B cell (primary cell): Measurements from ENCODE around the gene PHLDB3. TPM values are rescaled to one million over a fixed set of nuclear protein-coding genes. Genes with fewer than 3 reads are reported as not detected.

Experiments
- ATAC-seq: fragments of 200-7000 bp; cut with Tn5 transposase; one replicate; pipeline ENCODE4 v1.10.0; 2021; ENCODE audit warnings: low read depth, mild to moderate bottlenecking, moderate number of reproducible peaks, moderate library complexity
- CTCF ChIA-PET: fragments of 350-600 bp; sonication (Branson Sonifier 250); formaldehyde crosslinking; loops from one replicate; lab custom pipeline; 2021; ENCODE audit warnings: antibody characterized with exemption, inconsistent platforms; lab: Charles Lee
- POLR2A ChIA-PET: fragments of 350-600 bp; sonication (Branson Sonifier 250); formaldehyde crosslinking; loops from one replicate; lab custom pipeline; 2021; ENCODE audit warnings: antibody characterized with exemption; lab: Charles Lee
- DNase-seq: peaks from one replicate; pipeline ENCODE4 v3.0.0; 2013
- H2AFZ ChIP-seq: 2 replicates; pipeline ENCODE4 v1.6.1; 2012; ENCODE audit warnings: mild to moderate bottlenecking, low read depth, low read length; ENCODE audit not compliant: insufficient read depth, poor library complexity, severe bottlenecking
- H3K27ac ChIP-seq, 2 donors: 1 replicate in 1 of 2; 2 replicates in 1 of 2; pipeline ENCODE4 v1.5.1; 2012 to 2013; ENCODE audit warnings: low read length in 2 of 2, mild to moderate bottlenecking in 2 of 2, moderate library complexity in 1 of 2
- H3K27me3 ChIP-seq, 4 experiments: fragments of 200-600 bp in 1 of 4; sonication (generic) in 1 of 4; replicated peaks in 1 of 4; 1 replicate in 2 of 4; 2 replicates in 2 of 4; pipeline versions ENCODE4 v1.6.1 to v1.7.0; 2013 to 2016; ENCODE audit warnings: low read length in 3 of 4, mild to moderate bottlenecking in 2 of 4, mixed read lengths in 1 of 4, moderate library complexity in 1 of 4; ENCODE audit not compliant: insufficient read depth in 4 of 4, control insufficient read depth in 3 of 4; ENCODE audit errors: control extremely low read depth in 1 of 4
- H3K36me3 ChIP-seq, 2 experiments: replicated peaks in 1 of 2; 1 replicate in 1 of 2; 2 replicates in 1 of 2; pipeline versions ENCODE4 v1.6.1 to v1.7.1; 2013; ENCODE audit warnings: low read length in 1 of 2; ENCODE audit not compliant: insufficient read depth in 2 of 2, control insufficient read depth in 1 of 2; ENCODE audit errors: control extremely low read depth in 1 of 2, extremely low read depth in 1 of 2
- H3K4me1 ChIP-seq, 2 donors: fragments of 200-600 bp in 1 of 2; sonication (generic) in 1 of 2; 1 replicate in 1 of 2; 2 replicates in 1 of 2; pipeline versions ENCODE4 v1.5.1 to v1.6.1; 2013 to 2017; ENCODE audit warnings: low read length in 2 of 2; ENCODE audit not compliant: control insufficient read depth in 2 of 2, insufficient read depth in 2 of 2
- H3K4me2 ChIP-seq: replicated peaks from 2 replicates; pipeline ENCODE3; 2012; ENCODE audit warnings: mild to moderate bottlenecking, low read depth, low read length; ENCODE audit not compliant: poor library complexity, severe bottlenecking
- H3K4me3 ChIP-seq, 5 experiments: fragments of 200-600 bp in 1 of 5; sonication (generic) in 1 of 5; 1 replicate in 3 of 5; 2 replicates in 2 of 5; pipeline versions ENCODE4 v1.5.1 to v1.7.0; 2011 to 2016; ENCODE audit warnings: low read length in 4 of 5, mild to moderate bottlenecking in 4 of 5, low read depth in 2 of 5, control low read depth in 1 of 5, moderate library complexity in 1 of 5; ENCODE audit not compliant: insufficient read depth in 1 of 5; ENCODE audit errors: control extremely low read depth in 1 of 5, extremely low read depth in 1 of 5
- H3K79me2 ChIP-seq: fragments of 200-600 bp; sonication (generic); one replicate; pipeline ENCODE4 v1.6.0; 2016; ENCODE audit warnings: low read length; ENCODE audit not compliant: control insufficient read depth, insufficient read depth
- H3K9ac ChIP-seq: fragments of 200-600 bp; sonication (generic); 2 replicates; pipeline ENCODE4 v1.6.1; 2017; ENCODE audit warnings: mild to moderate bottlenecking, low read length, moderate library complexity
- H3K9me3 ChIP-seq, 3 donors: one replicate each; pipeline versions ENCODE4 v1.6.1 to v1.7.1; 2013; ENCODE audit warnings: low read length in 2 of 3; ENCODE audit not compliant: control insufficient read depth in 2 of 3, insufficient read depth in 1 of 3; ENCODE audit errors: control extremely low read depth in 1 of 3
- H4K20me1 ChIP-seq: 2 replicates; pipeline ENCODE4 v1.6.0; 2012; ENCODE audit warnings: mild to moderate bottlenecking, low read length; ENCODE audit not compliant: insufficient read depth, control insufficient read depth, poor library complexity, severe bottlenecking
- H3K27ac Mint-ChIP-seq: one replicate; pipeline ENCODE4 v1.8.0; 2021; ENCODE audit warnings: mixed read lengths
- H3K27me3 Mint-ChIP-seq: one replicate; pipeline ENCODE4 v1.8.0; 2021; ENCODE audit warnings: mixed read lengths
- H3K4me1 Mint-ChIP-seq: one replicate; pipeline ENCODE4 v1.8.0; 2021; ENCODE audit warnings: mixed read lengths
- H3K4me3 Mint-ChIP-seq: one replicate; pipeline ENCODE4 v1.8.0; 2021; ENCODE audit warnings: mixed read lengths
- H3K9me3 Mint-ChIP-seq: one replicate; pipeline ENCODE4 v1.8.0; 2022; ENCODE audit warnings: mixed read lengths; ENCODE audit not compliant: insufficient read depth
- CTCF ChIP-seq: fragments of 200-600 bp; IDR thresholded peaks from one replicate; pipeline ENCODE4 v1.8.0; 2022; ENCODE audit warnings: antibody characterized with exemption, mild to moderate bottlenecking
- EZH2 ChIP-seq: IDR thresholded peaks from 2 replicates; pipeline ENCODE4 v1.6.1; 2012; ENCODE audit warnings: borderline replicate concordance, low read depth, mild to moderate bottlenecking, moderate library complexity, low read length; ENCODE audit not compliant: insufficient read depth, poor library complexity, severe bottlenecking
- WGBS: methylation state at CpG from one replicate; pipeline ENCODE4 v1.1.5; 2013; ENCODE audit warnings: missing lambda C conversion rate; ENCODE audit not compliant: insufficient coverage; 5-methylcytosine and 5-hydroxymethylcytosine counted together
- intact Hi-C: fragments of 100-400 bp; cut with micrococcal nuclease; formaldehyde crosslinking; loops from one replicate; pipeline ENCODE4 v1.10.0; 2022
- polyA plus RNA-seq: library from polyadenylated mRNA; depleted of rRNA; stranded (reverse); fragments of >200 nt; gene quantifications from 2 replicates; pipeline ENCODE4 v1.2.3, GENCODE V29; 2012
- total RNA-seq, 2 donors: library from RNA; stranded (reverse); fragments of 120-200 nt in 1 of 2; gene quantifications; 1 replicate in 1 of 2; 2 replicates in 1 of 2; pipeline versions ENCODE4 v1.2.3 to v1.2.4, GENCODE V29; 2013 to 2022

Gene PHLDB3
- total and polyA plus RNA-seq, 2 donors (not counting 1 experiment from before 2014, with no cell fraction given), result 10.2 to 30.7 TPM

- intact Hi-C loops, result no loop called here
- Histone ChIP-seq H3K4me1 (peaks cover 0 to 7% of the 10 kb centered on the region in 2 donors), H4K20me1 (no peaks in the 10 kb centered on the region), H3K27me3 (no peaks in the 10 kb centered on the region), H3K79me2 (no peaks in the 10 kb centered on the region), H2AFZ (no peak overlapping the region), H3K36me3 (no peaks in the 10 kb centered on the region), H3K27ac (no peak overlapping the region), H3K9ac (no peak overlapping the region), H3K9me3 (peaks cover 0 to 2% (median 0%) of the 10 kb centered on the region in 3 donors), H3K4me2 (no peak overlapping the region), H3K4me3 (no peak overlapping the region)
- ChIA-PET POLR2A (no interaction called here), CTCF (interaction anchor here (18.4 kb wide), 1 partner anchor 72 kb away, joined by 644 read pairs; the partner anchor contains the start of gene ETHE1)
- Mint-ChIP-seq H3K4me3 (no peak overlapping the region), H3K4me1 (peaks cover 5% of the 10 kb centered on the region), H3K9me3 (no peaks in the 10 kb centered on the region), H3K27me3 (peaks cover 7% of the 10 kb centered on the region), H3K27ac (no peak overlapping the region)
- ATAC-seq, result no peak
- TF ChIP-seq EZH2 (no peak), CTCF (no peak)
- DNase-seq, result no peak
- WGBS, result 50% methylated on average over 1 of the region's 2 CpGs
These were observed 54.0 kb downstream of the PHLDB3 start for GRCh38 chr19:43450545-43450997.

- H4K20me1 ChIP-seq, result no peaks in the 10 kb centered on the region
- no peaks in the 10 kb centered on the region for H3K27me3 ChIP-seq
- no peaks in the 10 kb centered on the region for H3K79me2 ChIP-seq
- no peak overlapping the region for H3K4me2 ChIP-seq
- H3K9me3 ChIP-seq, result peaks cover 0 to 1% (median 0%) of the 10 kb centered on the region in 3 donors
- no peak overlapping the region for H3K27ac ChIP-seq
- H3K4me1 ChIP-seq, result peaks cover 0 to 7% of the 10 kb centered on the region in 2 donors
- Mint-ChIP-seq H3K27me3 (peaks cover 5% of the 10 kb centered on the region), H3K9me3 (no peaks in the 10 kb centered on the region), H3K27ac (no peak overlapping the region), H3K4me1 (peaks cover 5% of the 10 kb centered on the region), H3K4me3 (no peak overlapping the region)
- no peak overlapping the region for H3K9ac ChIP-seq
- no peaks in the 10 kb centered on the region for H3K36me3 ChIP-seq
- POLR2A ChIA-PET, result interaction anchor here (1.6 kb wide), 1 partner anchor 71 kb away, joined by 18 read pairs; no protein-coding TSS in a partner anchor
- DNase-seq (no peak), ATAC-seq (no peak)
- no peak overlapping the region for H3K4me3 ChIP-seq
- CTCF ChIA-PET, result interaction anchor here (0.7 to 18.4 kb wide), 40 partner anchors 9 to 362 kb away, joined by 3 to 644 read pairs (median 6); partner anchors contain the start of genes ETHE1, IRGQ, LYPD3 and PHLDB3
- TF ChIP-seq EZH2 (no peak), CTCF (no peak)
- over 99% methylated on average over 9 of the region's 9 CpGs for WGBS
- intact Hi-C loops, result loop anchor here (1.0 to 10.0 kb wide), 4 partner anchors 72 to 365 kb away; partner anchors contain the start of gene KCNN4
- no peak overlapping the region for H2AFZ ChIP-seq
These were observed 56.9 kb downstream of the PHLDB3 start for GRCh38 chr19:43447655-43448054.
